SIG-M5 treated with dmso at 0.1 percent for 504 hours (cell line): ENCODE measurements around the gene TMEM255B.
"Not testable (repeated sequence)": the region's sequence is repeated elsewhere in the genome, so short reads cannot be mapped to it uniquely, and the experiment has no call there.

Experiments used
- DNase-seq: peaks from one replicate; lab custom pipeline; 2025; ENCODE audit not compliant: unreplicated experiment; lab: John Stamatoyannopoulos, UW

Gene TMEM255B

GRCh38 chr13:113785051-113786010 lies 26.3 kb downstream of the TMEM255B start:
- DNase-seq: no peak

GRCh38 chr13:113786262-113786841 lies 27.3 kb downstream of the TMEM255B start:
- no peak for DNase-seq

GRCh38 chr13:113787694-113788093 lies 28.7 kb downstream of the TMEM255B start:
- DNase-seq: no peak

- no peak for DNase-seq
Observed at GRCh38 chr13:113788413-113789135, 29.5 kb downstream of the TMEM255B start.

- DNase-seq: no peak
Observed at GRCh38 chr13:113789167-113789566, 30.1 kb downstream of the TMEM255B start.

- DNase-seq: not testable (repeated sequence)
Observed at GRCh38 chr13:113789931-113790330, 30.9 kb downstream of the TMEM255B start.

- no peak for DNase-seq
Observed at GRCh38 chr13:113791226-113791625, 32.2 kb downstream of the TMEM255B start.

- DNase-seq: no peak
Observed at GRCh38 chr13:113791761-113792160, 32.7 kb downstream of the TMEM255B start.

- no peak for DNase-seq
Observed at GRCh38 chr13:113792236-113792770, 33.3 kb downstream of the TMEM255B start.

- DNase-seq: no peak
Observed at GRCh38 chr13:113792886-113793717, 34.1 kb downstream of the TMEM255B start.

GRCh38 chr13:113793718-113794085 lies 34.7 kb downstream of the TMEM255B start:
- no peak for DNase-seq

- no peak for DNase-seq
Observed at GRCh38 chr13:113794086-113794485, 35.1 kb downstream of the TMEM255B start.

- no peak for DNase-seq
Observed at GRCh38 chr13:113794764-113795173, 35.7 kb downstream of the TMEM255B start.

- DNase-seq: not testable (repeated sequence)
Observed at GRCh38 chr13:113795362-113795761, 36.3 kb downstream of the TMEM255B start.

- no peak for DNase-seq
Observed at GRCh38 chr13:113796211-113796963, 37.4 kb downstream of the TMEM255B start.

GRCh38 chr13:113796964-113797676 lies 38.1 kb downstream of the TMEM255B start:
- DNase-seq: no peak

- DNase-seq: no peak
Observed at GRCh38 chr13:113798200-113798811, 39.3 kb downstream of the TMEM255B start.

GRCh38 chr13:113800576-113800926 lies 41.5 kb downstream of the TMEM255B start:
- no peak for DNase-seq
